K562 (cell line): Measurements from ENCODE around the gene HLA-DPA1.

Experiments
- CHD2 ChIP-seq: IDR thresholded peaks from 2 replicates; pipeline ENCODE4 v1.6.1; 2011; ENCODE audit warnings: low read depth, low read length
- CREB3 ChIP-seq: fragments of 450-650 bp; conservative IDR thresholded peaks from 2 replicates; pipeline ENCODE4 v1.6.1; 2016; ENCODE audit warnings: missing genetic modification characterization, low read depth, mild to moderate bottlenecking, missing compliant biosample characterization, moderate library complexity
- CTCF ChIP-seq, 3 experiments: IDR thresholded peaks in 2 of 3; conservative IDR thresholded peaks in 1 of 3; 2 replicates each; pipeline ENCODE4 v1.5.1; 2011 to 2012; ENCODE audit warnings: low read length in 3 of 3, mild to moderate bottlenecking in 3 of 3, control low read depth in 2 of 3, improper control_type of control experiment in 1 of 3, inconsistent platforms in 1 of 3, low read depth in 1 of 3, mixed read lengths in 1 of 3, moderate library complexity in 1 of 3; ENCODE audit not compliant: insufficient read depth in 2 of 3
- EZH2 ChIP-seq: IDR thresholded peaks from 2 replicates; pipeline ENCODE4 v1.6.1; 2012; ENCODE audit warnings: low read depth, mild to moderate bottlenecking, inconsistent platforms, low read length, borderline replicate concordance
- HDGF ChIP-seq: fragments of 450-650 bp; IDR thresholded peaks from 2 replicates; pipeline ENCODE4 v1.6.1; 2016
- HIVEP1 ChIP-seq: fragments of 250-450 bp; sonication (Bioruptor Pico); IDR thresholded peaks from 2 replicates; pipeline ENCODE4 v1.4.0; 2020; ENCODE audit warnings: mild to moderate bottlenecking
- RB1 ChIP-seq: fragments of 450-650 bp; IDR thresholded peaks from 2 replicates; pipeline ENCODE4 v1.6.1; 2017; ENCODE audit warnings: low read depth, mild to moderate bottlenecking
- SREBF2 ChIP-seq: sonication (generic); formaldehyde crosslinking; IDR thresholded peaks from 2 replicates; pipeline ENCODE4 v1.4.0; 2020; ENCODE audit warnings: mild to moderate bottlenecking, missing genetic modification reagents
- STAG1 ChIP-seq: sonication (generic); formaldehyde crosslinking; IDR thresholded peaks from 2 replicates; pipeline ENCODE4 v1.5.0; 2020; ENCODE audit warnings: missing genetic modification reagents, borderline replicate concordance
- TBL1XR1 ChIP-seq, 2 experiments: IDR thresholded peaks; 2 replicates each; pipeline ENCODE4 v1.6.1; 2012; ENCODE audit warnings: improper control_type of control experiment in 2 of 2, low read length in 2 of 2, mild to moderate bottlenecking in 1 of 2
- USF2 ChIP-seq: sonication (generic); formaldehyde crosslinking; IDR thresholded peaks from 2 replicates; pipeline ENCODE4 v1.5.0; 2020; ENCODE audit warnings: missing genetic modification reagents
- ZFX ChIP-seq: sonication (generic); formaldehyde crosslinking; IDR thresholded peaks from 2 replicates; pipeline ENCODE4 v1.8.0; 2022; ENCODE audit warnings: mild to moderate bottlenecking, missing genetic modification reagents, moderate library complexity
- ZNF589 ChIP-seq: fragments of 200-800 bp; sonication (Bioruptor generic); IDR thresholded peaks from 2 replicates; pipeline ENCODE4 v1.6.1; 2016; ENCODE audit warnings: low read depth, missing genetic modification characterization, missing compliant biosample characterization

GRCh38 chr6:33014841-33015634 is 58.4 kb downstream of the HLA-DPA1 start:
- TF ChIP-seq STAG1 (no peak; the same call in 1 of the 2 replicates), EZH2 (no peak), TBL1XR1 (IDR thresholded peaks at IDR 0.05; ENCODE audit: low read length in 2 of 2) (no peak), USF2 (no peak), CTCF (IDR thresholded peaks at IDR 0.05 in 2 of 3, conservative IDR thresholded peaks at IDR 0.05 in 1 of 3; ENCODE audit: insufficient read depth in 2 of 3, low read depth in 1 of 3, low read length in 3 of 3) (peak; percentile 74 to 92 (median 77)), HDGF (no peak), CREB3 (tag) (no peak), ZNF589 (no peak), HIVEP1 (CRISPR knock-in tag) (no peak), CHD2 (no peak), RB1 (no peak), ZFX (CRISPR knock-in tag) (no peak), SREBF2 (no peak)
